ENCODE measurements around the gene DPYSL3.

The DPYSL3 gene

DNA sequence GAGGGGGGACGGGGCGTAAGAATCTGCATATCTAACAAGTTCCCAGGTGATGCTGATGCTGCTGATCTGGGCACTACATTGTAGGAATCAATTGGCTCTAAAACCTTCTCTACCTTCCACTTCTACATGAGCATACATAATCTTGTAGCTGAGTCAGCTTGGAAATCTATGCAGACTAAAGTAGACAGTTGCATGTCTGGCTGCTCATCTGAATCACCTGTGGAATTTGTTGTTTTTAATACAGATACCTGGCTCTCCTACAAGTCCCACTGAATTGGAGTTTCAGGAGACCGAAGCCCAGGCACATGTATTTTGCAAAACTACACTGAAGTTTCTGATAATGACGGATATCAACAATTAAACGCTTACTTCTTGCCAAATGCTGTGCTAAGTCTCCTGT lies 161.4 kb downstream of the DPYSL3 start:
- no peak overlapping the region for H3K27ac ChIP-seq
- TF ChIP-seq, protein P1, sequence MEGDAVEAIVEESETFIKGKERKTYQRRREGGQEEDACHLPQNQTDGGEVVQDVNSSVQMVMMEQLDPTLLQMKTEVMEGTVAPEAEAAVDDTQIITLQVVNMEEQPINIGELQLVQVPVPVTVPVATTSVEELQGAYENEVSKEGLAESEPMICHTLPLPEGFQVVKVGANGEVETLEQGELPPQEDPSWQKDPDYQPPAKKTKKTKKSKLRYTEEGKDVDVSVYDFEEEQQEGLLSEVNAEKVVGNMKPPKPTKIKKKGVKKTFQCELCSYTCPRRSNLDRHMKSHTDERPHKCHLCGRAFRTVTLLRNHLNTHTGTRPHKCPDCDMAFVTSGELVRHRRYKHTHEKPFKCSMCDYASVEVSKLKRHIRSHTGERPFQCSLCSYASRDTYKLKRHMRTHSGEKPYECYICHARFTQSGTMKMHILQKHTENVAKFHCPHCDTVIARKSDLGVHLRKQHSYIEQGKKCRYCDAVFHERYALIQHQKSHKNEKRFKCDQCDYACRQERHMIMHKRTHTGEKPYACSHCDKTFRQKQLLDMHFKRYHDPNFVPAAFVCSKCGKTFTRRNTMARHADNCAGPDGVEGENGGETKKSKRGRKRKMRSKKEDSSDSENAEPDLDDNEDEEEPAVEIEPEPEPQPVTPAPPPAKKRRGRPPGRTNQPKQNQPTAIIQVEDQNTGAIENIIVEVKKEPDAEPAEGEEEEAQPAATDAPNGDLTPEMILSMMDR (IDR thresholded peaks at IDR 0.05), result no peak
- TF ChIP-seq ZFX (IDR thresholded peaks at IDR 0.05; ENCODE audit: borderline replicate concordance), result no peak

DNA sequence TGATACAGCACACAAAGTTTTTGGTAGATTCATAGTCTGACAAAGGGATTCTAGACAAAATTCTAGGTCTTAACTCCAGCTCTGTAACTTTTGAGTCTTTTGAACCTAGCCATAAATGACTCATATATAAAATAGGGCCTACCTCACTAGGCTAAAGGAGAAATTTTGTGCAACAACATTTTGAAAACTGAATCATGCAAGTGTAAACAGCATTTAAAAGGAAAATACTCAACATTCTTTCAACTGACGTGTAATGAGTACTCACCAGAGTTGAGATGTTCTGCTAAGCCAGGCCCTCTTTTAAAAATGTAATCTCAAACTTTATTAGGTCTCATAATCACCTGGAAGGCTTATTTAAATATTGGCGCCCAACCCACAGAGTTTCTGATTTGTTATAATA lies 161.8 kb downstream of the DPYSL3 start:
- H3K27ac ChIP-seq, result no peak overlapping the region
- no peak for TF ChIP-seq ZFX (IDR thresholded peaks at IDR 0.05; ENCODE audit: borderline replicate concordance)
- TF ChIP-seq, protein P1 (IDR thresholded peaks at IDR 0.05), result no peak

DNA sequence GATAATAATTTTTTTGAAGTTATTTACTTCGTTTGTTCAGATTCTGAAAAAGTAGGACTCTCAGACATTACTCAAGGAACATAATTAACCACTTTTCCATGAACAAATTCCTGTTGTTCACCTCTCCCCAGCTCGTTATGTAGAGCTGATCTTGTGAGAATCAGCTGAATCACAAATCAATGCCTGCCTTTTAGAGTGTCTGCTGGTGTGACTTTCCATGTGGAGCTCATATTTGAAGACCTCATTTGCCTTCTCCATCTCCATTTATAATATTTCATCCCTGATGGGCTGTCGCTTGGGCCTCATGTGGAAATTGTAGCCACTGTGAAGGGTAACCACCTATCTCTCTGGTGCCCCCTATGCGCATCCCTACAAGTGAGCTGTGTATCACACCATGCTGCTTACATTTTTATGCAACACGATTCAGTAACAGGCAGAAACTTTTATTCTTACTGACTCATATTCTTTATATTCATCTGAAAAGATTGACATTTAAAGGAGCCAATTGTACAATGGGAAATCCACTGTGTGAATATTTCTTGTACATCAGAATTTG lies 163.8 kb downstream of the DPYSL3 start:
- no peak for TF ChIP-seq ZFX (IDR thresholded peaks at IDR 0.05; ENCODE audit: borderline replicate concordance)
- TF ChIP-seq, protein P1 (IDR thresholded peaks at IDR 0.05), result peak; percentile 34

DNA sequence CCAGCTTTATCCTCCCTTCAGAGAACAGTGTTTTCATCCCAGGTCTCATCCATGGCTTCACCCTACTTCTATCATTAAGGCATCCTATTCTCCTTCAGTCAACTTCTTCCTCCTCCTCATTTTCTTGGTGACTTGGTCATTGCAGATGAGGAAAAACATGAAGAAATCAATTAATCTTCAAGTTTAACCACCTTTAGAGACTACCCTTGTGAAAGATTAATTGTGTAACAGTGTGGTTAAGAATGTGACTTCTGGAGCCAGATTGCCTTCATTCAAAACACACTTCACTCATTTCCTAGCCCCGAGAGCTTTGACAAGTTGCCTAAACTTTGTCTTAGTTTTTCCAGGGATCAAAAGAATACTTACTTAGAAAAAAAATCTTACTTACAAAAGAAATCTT lies 165.0 kb downstream of the DPYSL3 start:
- no peak overlapping the region for H3K27ac ChIP-seq
- TF ChIP-seq, protein P1 (IDR thresholded peaks at IDR 0.05), result no peak
- TF ChIP-seq ZFX (IDR thresholded peaks at IDR 0.05; ENCODE audit: borderline replicate concordance), result no peak

More for the DNA sequence above, 163.8 kb downstream of the DPYSL3 start:
- no peak overlapping the region for H3K27ac ChIP-seq

DNA sequence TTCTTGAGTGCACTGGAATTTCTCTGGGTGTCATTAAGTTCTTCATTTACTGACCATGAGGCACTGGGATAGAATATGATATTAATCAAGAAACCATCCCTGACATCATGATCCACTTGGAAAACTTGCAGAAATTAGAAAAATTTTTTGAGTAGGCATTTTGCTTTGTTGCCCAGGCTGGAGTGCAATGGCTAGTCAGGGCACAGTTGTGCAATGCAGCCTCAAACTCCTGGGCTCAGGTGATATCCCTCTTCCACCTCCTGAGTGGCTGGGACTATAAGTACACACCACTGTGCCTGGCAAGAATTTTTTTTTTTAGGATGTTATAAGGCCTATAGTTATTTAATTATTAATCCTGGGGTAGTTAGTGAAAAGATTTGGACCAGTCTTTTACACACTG lies 168.5 kb downstream of the DPYSL3 start:
- H3K27ac ChIP-seq, result no peak overlapping the region
- TF ChIP-seq, protein P1 (IDR thresholded peaks at IDR 0.05), result no peak
- no peak for TF ChIP-seq ZFX (IDR thresholded peaks at IDR 0.05; ENCODE audit: borderline replicate concordance)

DNA sequence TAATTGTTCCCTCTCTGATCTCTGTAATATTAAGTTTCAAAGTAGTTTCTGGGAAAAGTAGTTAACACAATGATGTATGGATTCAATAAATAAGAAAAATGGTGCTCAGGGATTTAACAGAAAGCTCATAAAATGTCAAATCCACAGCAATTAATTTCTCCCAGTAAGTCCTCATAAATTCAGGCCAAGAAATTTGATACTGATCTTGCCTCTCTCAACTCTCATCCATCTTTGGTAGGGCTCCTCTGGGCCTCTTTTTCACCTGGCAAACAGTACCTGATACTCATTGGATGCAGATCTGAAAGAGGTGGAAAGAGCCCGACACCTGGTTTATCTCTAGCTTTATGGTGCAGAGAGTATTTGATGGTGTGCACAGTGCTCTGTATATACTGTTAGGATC lies 168.9 kb downstream of the DPYSL3 start:
- no peak overlapping the region for H3K27ac ChIP-seq
- TF ChIP-seq, protein P1 (IDR thresholded peaks at IDR 0.05), result no peak
- TF ChIP-seq ZFX (IDR thresholded peaks at IDR 0.05; ENCODE audit: borderline replicate concordance), result no peak
